A549 (cell line): ENCODE data around the gene KIF5A. TPM values are rescaled to one million over a fixed set of nuclear protein-coding genes. Genes with fewer than 3 reads are reported as not detected.

Experiments used
- ATAC-seq, 2 experiments: fragments of 200-7000 bp in 1 of 2; fragments of >200 bp in 1 of 2; cut with Nextera tagmentation in 1 of 2; cut with Tn5 transposase in 1 of 2; 3 replicates each; pipeline versions ENCODE4 v1.8.0 to v1.9.1; 2018 to 2020; ENCODE audit warnings: mild to moderate bottlenecking in 1 of 2, moderate library complexity in 1 of 2
- CTCF ChIA-PET: fragments of 300-600 bp; sonication (Branson Sonifier 250); formaldehyde crosslinking; extraction: SDS; loops from one replicate; lab custom pipeline; 2021; ENCODE audit warnings: antibody characterized with exemption, inconsistent platforms; lab: Yijun Ruan, JAX
- POLR2A ChIA-PET: fragments of 350-600 bp; formaldehyde crosslinking; extraction: SDS; loops from one replicate; lab custom pipeline; 2021; ENCODE audit warnings: antibody characterized with exemption, inconsistent platforms; lab: Yijun Ruan, JAX
- DNase-seq, 2 experiments: peaks; one replicate each; pipeline versions ENCODE4 v3.0.0 to v3.0.0-alpha.2; 2011 to 2016; ENCODE audit warnings: low read depth in 1 of 2, low spot score in 1 of 2
- FAIRE-seq: peaks from 2 replicates; lab custom pipeline; 2011; peaks lifted over from hg19 to GRCh38; lab: Jason Lieb, UNC
- H3K27ac ChIP-seq, 2 experiments: fragments of >200 bp; sonication (Bioruptor Twin); formaldehyde crosslinking; 3 replicates each; pipeline ENCODE4 v1.5.1; 2016 to 2017
- H3K4me1 ChIP-seq: fragments of >200 bp; sonication (Bioruptor Twin); formaldehyde crosslinking; 3 replicates; pipeline ENCODE4 v1.6.1; 2016
- H3K4me2 ChIP-seq: fragments of >200 bp; sonication (Bioruptor Twin); formaldehyde crosslinking; 3 replicates; pipeline ENCODE4 v1.6.1; 2016
- H3K4me3 ChIP-seq: fragments of >200 bp; sonication (Bioruptor Twin); formaldehyde crosslinking; 3 replicates; pipeline ENCODE4 v1.5.1; 2016
- H3K9me3 ChIP-seq: fragments of >200 bp; sonication (Bioruptor Twin); formaldehyde crosslinking; 3 replicates; pipeline ENCODE4 v1.6.1; 2016
- CBX2 ChIP-seq: fragments of 200-600 bp; sonication (generic); IDR thresholded peaks from 2 replicates; pipeline ENCODE4 v1.6.1; 2016; ENCODE audit warnings: low read depth, mild to moderate bottlenecking, borderline replicate concordance
- CHD2 ChIP-seq: fragments of 150-350 bp; IDR thresholded peaks from 2 replicates; pipeline ENCODE4 v1.6.1; 2014; ENCODE audit warnings: low read length; ENCODE audit not compliant: partially characterized antibody
- FOSL2 ChIP-seq, 2 experiments: fragments of 450-650 bp in 1 of 2; fragments of >200 bp in 1 of 2; sonication (Bioruptor Twin) in 1 of 2; formaldehyde crosslinking; IDR thresholded peaks; 2 replicates each; pipeline versions ENCODE4 v1.5.0 to v1.6.1; 2016 to 2020; ENCODE audit warnings: mild to moderate bottlenecking in 1 of 2, moderate library complexity in 1 of 2
- HDAC2 ChIP-seq: fragments of 200-600 bp; sonication (generic); IDR thresholded peaks from 2 replicates; pipeline ENCODE4 v1.6.1; 2016
- HOXA7 ChIP-seq: fragments of 250-450 bp; sonication (Bioruptor Pico); IDR thresholded peaks from 2 replicates; pipeline ENCODE4 v1.5.0; 2020; ENCODE audit warnings: mild to moderate bottlenecking, moderate library complexity
- HOXB13 ChIP-seq: fragments of 250-450 bp; sonication (Bioruptor Pico); IDR thresholded peaks from 2 replicates; pipeline ENCODE4 v1.5.0; 2020; ENCODE audit warnings: low read depth, mild to moderate bottlenecking, moderate library complexity
- JUNB ChIP-seq: fragments of >200 bp; sonication (Bioruptor Twin); formaldehyde crosslinking; IDR thresholded peaks from 2 replicates; pipeline ENCODE4 v1.6.1; 2016
- KDM5A ChIP-seq: fragments of 200-600 bp; sonication (generic); IDR thresholded peaks from 2 replicates; pipeline ENCODE4 v1.6.1; 2016; ENCODE audit warnings: antibody characterized with exemption, mild to moderate bottlenecking
- MAZ ChIP-seq: fragments of 150-350 bp; IDR thresholded peaks from 2 replicates; pipeline ENCODE4 v1.6.1; 2014; ENCODE audit warnings: antibody characterized with exemption, low read depth, low read length, borderline replicate concordance
- MYC ChIP-seq: IDR thresholded peaks from 2 replicates; pipeline ENCODE4 v1.6.1; 2012; ENCODE audit warnings: mild to moderate bottlenecking, inconsistent platforms, low read length, improper control_type of control experiment, borderline replicate concordance
- NR3C1 ChIP-seq: fragments of >200 bp; sonication (Bioruptor Twin); formaldehyde crosslinking; IDR thresholded peaks from 3 replicates; pipeline ENCODE4 v1.6.1; 2017
- RAD21 ChIP-seq, 2 experiments: fragments of >200 bp in 1 of 2; sonication (Bioruptor Twin) in 1 of 2; formaldehyde crosslinking in 1 of 2; IDR thresholded peaks in 1 of 2; conservative IDR thresholded peaks in 1 of 2; 2 replicates in 1 of 2; 3 replicates in 1 of 2; pipeline ENCODE4 v1.6.1; 2012 to 2018; ENCODE audit warnings: inconsistent platforms in 1 of 2
- TFCP2L1 ChIP-seq: fragments of 250-450 bp; sonication (Bioruptor Pico); IDR thresholded peaks from 2 replicates; pipeline ENCODE4 v1.5.0; 2021; ENCODE audit warnings: mild to moderate bottlenecking
- WGBS: methylation state at CpG from one replicate; pipeline ENCODE4 v1.1.6; 2017; ENCODE audit errors: missing lambda C conversion rate; 5-methylcytosine and 5-hydroxymethylcytosine counted together
- polyA plus RNA-seq, 4 experiments: library from polyadenylated mRNA; depleted of rRNA in 3 of 4; stranded (reverse); fragments of >200 nt; fragmentation: RNase III in 1 of 4; extraction: RNeasy Plus Mini Kit Qiagen cat#74134 plus additional on column Dnase treatment in 1 of 4; gene quantifications; 2 replicates in 3 of 4; 3 replicates in 1 of 4; pipeline ENCODE4 v1.2.3, GENCODE V29; 2011 to 2017
- TF ChIP-seq, protein P1 (sequence below): IDR thresholded peaks from 2 replicates; pipeline ENCODE4 v1.6.1; 2012; ENCODE audit warnings: low read depth, borderline replicate concordance
- TF ChIP-seq, protein P2 (sequence below): fragments of 150-350 bp; IDR thresholded peaks from 2 replicates; pipeline ENCODE4 v1.6.1; 2014; ENCODE audit warnings: low read depth, mild to moderate bottlenecking, low read length
- TF ChIP-seq, protein P3 (sequence below): fragments of 250-450 bp; sonication (Bioruptor Pico); IDR thresholded peaks from 2 replicates; pipeline ENCODE4 v1.5.0; 2020; ENCODE audit warnings: low read depth, mild to moderate bottlenecking, moderate library complexity
- TF ChIP-seq, protein P4 (sequence below): IDR thresholded peaks from 2 replicates; pipeline ENCODE4 v1.6.1; 2012
- TF ChIP-seq, protein P5 (sequence below): fragments of 200-600 bp; sonication (generic); IDR thresholded peaks from 2 replicates; pipeline ENCODE4 v1.6.1; 2016; ENCODE audit warnings: antibody characterized with exemption, mild to moderate bottlenecking, moderate library complexity
- TF ChIP-seq, protein P6 (sequence below): fragments of >200 bp; sonication (Bioruptor Twin); formaldehyde crosslinking; IDR thresholded peaks from 3 replicates; pipeline ENCODE4 v1.6.1; 2016

Gene KIF5A
- polyA plus RNA-seq, 2 of the 4 experiments (the other 2 are of a cell fraction), result 0.61 to 0.89 TPM

DNA sequence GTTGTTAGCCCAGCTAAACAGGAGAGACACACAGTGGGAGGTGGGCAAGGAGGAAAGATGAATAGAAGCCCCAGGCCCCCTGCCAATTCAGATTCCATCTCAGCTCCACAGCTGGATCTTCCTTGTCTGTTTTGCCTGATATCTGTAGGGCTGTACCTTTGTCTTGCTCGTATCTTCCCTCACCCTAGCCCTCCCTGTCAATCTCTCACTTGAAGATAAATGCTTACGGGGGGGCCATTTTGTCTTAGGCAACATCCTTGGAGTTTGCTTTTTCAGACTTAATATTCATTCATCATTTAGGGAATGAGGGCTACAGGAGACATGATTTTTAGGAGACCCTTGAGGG lies 2.4 kb downstream of the KIF5A start:
- no peaks in the 10 kb centered on the region for H3K9me3 ChIP-seq
- peaks cover 18% of the 10 kb centered on the region; the same call in 2 of the 3 replicates for H3K4me1 ChIP-seq
- CTCF ChIA-PET, result interaction anchor here (0.7 to 4.8 kb wide), 7 partner anchors 21 to 184 kb away, joined by 3 to 18 read pairs (median 3); no protein-coding TSS in a partner anchor
- DNase-seq (no peak), ATAC-seq (no peak), FAIRE-seq (no peak)
- peak overlapping the region; percentile 22; the same call in 2 of the 3 replicates for H3K4me2 ChIP-seq
- TF ChIP-seq, protein P1, sequence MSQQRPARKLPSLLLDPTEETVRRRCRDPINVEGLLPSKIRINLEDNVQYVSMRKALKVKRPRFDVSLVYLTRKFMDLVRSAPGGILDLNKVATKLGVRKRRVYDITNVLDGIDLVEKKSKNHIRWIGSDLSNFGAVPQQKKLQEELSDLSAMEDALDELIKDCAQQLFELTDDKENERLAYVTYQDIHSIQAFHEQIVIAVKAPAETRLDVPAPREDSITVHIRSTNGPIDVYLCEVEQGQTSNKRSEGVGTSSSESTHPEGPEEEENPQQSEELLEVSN, result no peak
- TF ChIP-seq, protein P2, sequence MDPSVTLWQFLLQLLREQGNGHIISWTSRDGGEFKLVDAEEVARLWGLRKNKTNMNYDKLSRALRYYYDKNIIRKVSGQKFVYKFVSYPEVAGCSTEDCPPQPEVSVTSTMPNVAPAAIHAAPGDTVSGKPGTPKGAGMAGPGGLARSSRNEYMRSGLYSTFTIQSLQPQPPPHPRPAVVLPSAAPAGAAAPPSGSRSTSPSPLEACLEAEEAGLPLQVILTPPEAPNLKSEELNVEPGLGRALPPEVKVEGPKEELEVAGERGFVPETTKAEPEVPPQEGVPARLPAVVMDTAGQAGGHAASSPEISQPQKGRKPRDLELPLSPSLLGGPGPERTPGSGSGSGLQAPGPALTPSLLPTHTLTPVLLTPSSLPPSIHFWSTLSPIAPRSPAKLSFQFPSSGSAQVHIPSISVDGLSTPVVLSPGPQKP, result no peak
- peak overlapping the region in 1 of 2 experiments; percentile 7; a peak in 1 of 6 replicates for H3K27ac ChIP-seq
- no peak overlapping the region for H3K4me3 ChIP-seq
- WGBS, result 76% methylated on average over 2 of the region's 2 CpGs
- POLR2A ChIA-PET, result no interaction called here

DNA sequence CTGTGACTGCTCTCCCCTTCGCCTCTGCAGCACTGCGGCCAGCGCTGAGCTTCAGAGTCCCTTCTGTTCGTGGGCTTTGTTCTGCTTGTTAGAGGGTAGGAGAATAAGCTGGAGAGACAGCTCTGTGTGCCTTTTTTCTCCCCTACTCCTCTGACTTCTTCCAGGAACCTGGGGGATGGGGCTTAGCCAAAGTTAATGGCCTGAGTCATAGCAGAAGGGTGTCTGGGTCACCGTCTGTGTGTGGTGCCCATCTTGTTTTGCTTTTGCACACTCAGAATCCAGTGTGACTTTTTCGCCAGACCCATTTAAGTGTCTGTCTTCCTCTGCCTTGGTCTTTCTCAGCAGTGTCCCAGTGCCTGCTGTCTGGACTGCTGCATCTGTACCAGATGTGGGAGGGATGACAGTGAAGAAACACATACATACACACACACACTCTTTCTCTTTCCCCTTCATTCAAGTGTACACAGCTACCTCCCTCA lies 3.0 kb downstream of the KIF5A start:
- CTCF ChIA-PET, result interaction anchor here (0.8 to 4.8 kb wide), 7 partner anchors 21 to 184 kb away, joined by 3 to 18 read pairs (median 3); no protein-coding TSS in a partner anchor
- Histone ChIP-seq H3K9me3 (no peaks in the 10 kb centered on the region), H3K4me1 (peaks cover 15% of the 10 kb centered on the region; the same call in 2 of the 3 replicates), H3K4me3 (no peak overlapping the region), H3K27ac (peak overlapping the region in 1 of 2 experiments; percentile 7; a peak in 1 of 6 replicates), H3K4me2 (peak overlapping the region; percentile 22; the same call in 2 of the 3 replicates)
- ATAC-seq (peak; percentile 30 to 33; a peak in 4 of 6 replicates), DNase-seq (no peak), FAIRE-seq (no peak)
- TF ChIP-seq MYC (no peak), NR3C1 (no peak), TFCP2L1 (no peak), FOSL2 (IDR thresholded peaks at IDR 0.05) (no peak), FOSL2 (CRISPR knock-in tag; IDR thresholded peaks at IDR 0.05) (no peak), CHD2 (no peak), HOXA7 (CRISPR knock-in tag) (no peak), RAD21 (conservative IDR thresholded peaks at IDR 0.05 in 1 of 2, IDR thresholded peaks at IDR 0.05 in 1 of 2) (no peak), MAZ (no peak), JUNB (no peak), HOXB13 (CRISPR knock-in tag) (no peak)
- TF ChIP-seq, protein P3, sequence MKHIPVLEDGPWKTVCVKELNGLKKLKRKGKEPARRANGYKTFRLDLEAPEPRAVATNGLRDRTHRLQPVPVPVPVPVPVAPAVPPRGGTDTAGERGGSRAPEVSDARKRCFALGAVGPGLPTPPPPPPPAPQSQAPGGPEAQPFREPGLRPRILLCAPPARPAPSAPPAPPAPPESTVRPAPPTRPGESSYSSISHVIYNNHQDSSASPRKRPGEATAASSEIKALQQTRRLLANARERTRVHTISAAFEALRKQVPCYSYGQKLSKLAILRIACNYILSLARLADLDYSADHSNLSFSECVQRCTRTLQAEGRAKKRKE (CRISPR knock-in tag), result no peak
- TF ChIP-seq, protein P4, sequence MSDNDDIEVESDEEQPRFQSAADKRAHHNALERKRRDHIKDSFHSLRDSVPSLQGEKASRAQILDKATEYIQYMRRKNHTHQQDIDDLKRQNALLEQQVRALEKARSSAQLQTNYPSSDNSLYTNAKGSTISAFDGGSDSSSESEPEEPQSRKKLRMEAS, result no peak
- 66% methylated on average over 6 of the region's 6 CpGs for WGBS
- POLR2A ChIA-PET, result no interaction called here

DNA sequence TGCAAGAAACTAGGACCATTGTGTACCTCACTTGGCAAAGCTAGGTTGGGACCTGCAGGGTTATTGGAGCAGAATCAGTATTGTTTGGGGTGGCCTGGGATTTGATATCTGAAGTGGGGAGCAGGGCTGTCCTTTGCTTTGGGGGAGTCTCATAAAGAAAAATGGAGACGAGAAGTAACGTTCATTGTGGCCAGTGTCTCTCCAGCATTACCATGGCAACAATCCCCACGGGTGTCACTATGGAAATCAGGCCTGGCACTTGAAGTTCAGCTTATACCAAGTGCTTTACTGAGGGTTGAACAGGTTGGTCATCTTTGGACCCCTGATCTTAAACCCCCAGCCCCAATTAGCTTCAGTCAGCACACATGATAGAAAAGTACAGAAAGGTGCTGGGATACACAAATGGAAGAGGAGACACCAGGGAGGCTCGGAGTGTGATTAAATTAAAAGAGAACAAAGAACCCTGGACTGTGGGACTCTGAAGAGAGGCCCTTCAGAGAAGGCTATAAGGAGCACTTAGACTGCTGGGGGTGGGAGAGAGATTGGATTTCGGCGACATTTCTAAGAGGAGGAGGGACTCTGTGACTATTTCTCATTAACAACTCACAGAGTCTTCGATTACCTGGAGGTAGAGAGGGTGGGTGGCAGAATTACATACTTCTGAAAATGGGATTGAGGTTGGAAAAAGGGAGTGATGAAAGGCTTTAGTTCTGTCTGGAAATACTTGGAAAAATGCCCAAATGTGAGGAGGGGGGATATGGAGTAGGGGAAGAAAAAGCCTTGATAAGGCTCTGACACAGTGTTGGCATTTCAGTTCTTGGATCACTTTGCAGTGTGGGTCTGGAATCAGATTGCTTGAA lies 3.7 kb downstream of the KIF5A start:
- CTCF ChIA-PET, result interaction anchor here (0.8 to 4.8 kb wide), 8 partner anchors 22 to 180 kb away, joined by 3 to 18 read pairs (median 4); partner anchors contain the start of gene B4GALNT1
- Histone ChIP-seq H3K9me3 (no peaks in the 10 kb centered on the region), H3K4me2 (peak overlapping the region; percentile 22; the same call in 2 of the 3 replicates), H3K4me3 (no peak overlapping the region), H3K4me1 (peaks cover 15% of the 10 kb centered on the region; the same call in 2 of the 3 replicates), H3K27ac (peak overlapping the region in 1 of 2 experiments; percentile 1; a peak in 1 of 6 replicates)
- TF ChIP-seq, protein P5, sequence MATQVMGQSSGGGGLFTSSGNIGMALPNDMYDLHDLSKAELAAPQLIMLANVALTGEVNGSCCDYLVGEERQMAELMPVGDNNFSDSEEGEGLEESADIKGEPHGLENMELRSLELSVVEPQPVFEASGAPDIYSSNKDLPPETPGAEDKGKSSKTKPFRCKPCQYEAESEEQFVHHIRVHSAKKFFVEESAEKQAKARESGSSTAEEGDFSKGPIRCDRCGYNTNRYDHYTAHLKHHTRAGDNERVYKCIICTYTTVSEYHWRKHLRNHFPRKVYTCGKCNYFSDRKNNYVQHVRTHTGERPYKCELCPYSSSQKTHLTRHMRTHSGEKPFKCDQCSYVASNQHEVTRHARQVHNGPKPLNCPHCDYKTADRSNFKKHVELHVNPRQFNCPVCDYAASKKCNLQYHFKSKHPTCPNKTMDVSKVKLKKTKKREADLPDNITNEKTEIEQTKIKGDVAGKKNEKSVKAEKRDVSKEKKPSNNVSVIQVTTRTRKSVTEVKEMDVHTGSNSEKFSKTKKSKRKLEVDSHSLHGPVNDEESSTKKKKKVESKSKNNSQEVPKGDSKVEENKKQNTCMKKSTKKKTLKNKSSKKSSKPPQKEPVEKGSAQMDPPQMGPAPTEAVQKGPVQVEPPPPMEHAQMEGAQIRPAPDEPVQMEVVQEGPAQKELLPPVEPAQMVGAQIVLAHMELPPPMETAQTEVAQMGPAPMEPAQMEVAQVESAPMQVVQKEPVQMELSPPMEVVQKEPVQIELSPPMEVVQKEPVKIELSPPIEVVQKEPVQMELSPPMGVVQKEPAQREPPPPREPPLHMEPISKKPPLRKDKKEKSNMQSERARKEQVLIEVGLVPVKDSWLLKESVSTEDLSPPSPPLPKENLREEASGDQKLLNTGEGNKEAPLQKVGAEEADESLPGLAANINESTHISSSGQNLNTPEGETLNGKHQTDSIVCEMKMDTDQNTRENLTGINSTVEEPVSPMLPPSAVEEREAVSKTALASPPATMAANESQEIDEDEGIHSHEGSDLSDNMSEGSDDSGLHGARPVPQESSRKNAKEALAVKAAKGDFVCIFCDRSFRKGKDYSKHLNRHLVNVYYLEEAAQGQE, result no peak
- TF ChIP-seq HDAC2 (no peak), KDM5A (no peak), CBX2 (no peak)
- TF ChIP-seq, protein P6, sequence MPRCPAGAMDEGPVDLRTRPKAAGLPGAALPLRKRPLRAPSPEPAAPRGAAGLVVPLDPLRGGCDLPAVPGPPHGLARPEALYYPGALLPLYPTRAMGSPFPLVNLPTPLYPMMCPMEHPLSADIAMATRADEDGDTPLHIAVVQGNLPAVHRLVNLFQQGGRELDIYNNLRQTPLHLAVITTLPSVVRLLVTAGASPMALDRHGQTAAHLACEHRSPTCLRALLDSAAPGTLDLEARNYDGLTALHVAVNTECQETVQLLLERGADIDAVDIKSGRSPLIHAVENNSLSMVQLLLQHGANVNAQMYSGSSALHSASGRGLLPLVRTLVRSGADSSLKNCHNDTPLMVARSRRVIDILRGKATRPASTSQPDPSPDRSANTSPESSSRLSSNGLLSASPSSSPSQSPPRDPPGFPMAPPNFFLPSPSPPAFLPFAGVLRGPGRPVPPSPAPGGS, result no peak
- WGBS, result 62% methylated on average over 7 of the region's 7 CpGs
- FAIRE-seq (no peak), DNase-seq (no peak), ATAC-seq (no peak)
- POLR2A ChIA-PET, result interaction anchor here (0.6 kb wide), 1 partner anchor 90 kb away, joined by 4 read pairs; no protein-coding TSS in a partner anchor
